GM18502 (cell line): ENCODE results near the gene MAFG.

Source experiments
- ATAC-seq: cut with Tn5 transposase; IDR thresholded peaks from one replicate; pipeline ENCODE4 v1.9.1; 2021; ENCODE audit warnings: mild to moderate bottlenecking; ENCODE audit not compliant: unreplicated experiment, poor library complexity

The MAFG gene

DNA sequence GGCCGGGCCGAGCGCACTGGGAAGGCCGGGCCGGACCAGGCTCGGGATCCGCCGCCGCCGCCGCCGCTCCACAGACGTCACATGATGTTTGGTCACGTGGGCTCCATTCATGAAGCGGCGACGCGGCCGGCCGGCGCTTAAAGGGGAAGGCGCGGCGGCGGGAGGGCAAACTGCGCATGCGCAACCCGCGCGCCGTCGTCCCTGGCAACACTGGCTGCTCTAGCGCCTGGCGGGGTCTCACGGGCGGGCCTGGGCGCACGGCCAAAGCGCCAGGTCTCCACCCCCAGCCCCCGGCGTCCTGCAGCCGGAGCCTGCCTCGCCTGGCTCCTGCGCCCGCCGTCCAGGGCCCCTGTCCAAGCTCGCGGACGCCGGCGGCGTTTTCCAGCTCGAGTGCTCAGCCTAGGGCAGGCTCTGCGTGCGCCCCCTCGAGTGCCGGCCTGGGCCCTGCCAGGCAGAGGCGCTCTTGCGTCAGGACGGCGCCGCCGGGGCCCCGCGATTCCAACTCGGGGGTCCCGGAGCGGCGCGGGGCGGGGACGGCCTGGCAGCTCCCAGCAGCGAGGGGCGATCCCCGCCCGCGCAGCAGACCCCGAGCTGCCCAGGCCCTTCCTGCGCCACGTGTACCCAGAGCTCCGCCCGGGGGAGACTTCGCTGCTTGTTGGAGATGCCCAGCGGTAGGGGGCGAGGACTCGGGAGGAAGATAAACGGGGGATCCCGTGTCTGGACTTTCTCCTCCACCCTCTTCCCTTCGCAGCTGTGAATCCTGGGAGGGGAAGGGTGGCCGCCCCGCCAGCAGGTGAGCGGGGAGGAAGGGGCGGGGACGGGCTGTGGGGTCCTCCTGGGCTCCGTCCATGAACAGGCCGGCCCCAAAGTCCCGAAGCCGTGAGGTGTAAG, at the start of gene MAFG:
Gene MAFG, minus strand, starts transcription at position 83 of the 891 bp plus-strand sequence. CDS start 4,550 bp downstream, outside the sequence.
- ATAC-seq: peak; percentile 58

GRCh38 chr17:81976332-81977210, 49.0 kb upstream of the MAFG start:
- peak; percentile 11 for ATAC-seq

DNA sequence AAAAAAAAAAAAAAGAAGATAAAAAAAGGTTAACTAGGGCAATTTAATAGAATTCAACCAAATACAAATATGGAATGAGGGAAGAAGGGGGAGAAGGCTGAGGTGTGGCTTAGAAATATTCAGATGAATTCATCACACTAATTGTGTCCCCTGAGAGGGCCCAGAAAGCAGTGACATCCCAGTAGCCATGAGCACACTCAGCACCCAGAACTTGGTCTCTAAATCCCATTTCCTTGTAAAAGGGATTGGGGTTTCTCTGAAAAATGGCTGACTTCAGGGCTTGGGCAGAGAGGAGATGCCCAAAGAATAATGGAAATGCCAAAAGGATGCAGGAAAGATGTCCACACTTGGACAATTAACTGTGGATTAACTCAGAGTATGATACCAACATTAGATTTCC, 45.9 kb upstream of the MAFG start:
- ATAC-seq: no peak

- ATAC-seq: no peak
Observed at GRCh38 chr17:81968850-81969812, 41.6 kb upstream of the MAFG start.

- no peak for ATAC-seq
Observed at GRCh38 chr17:81968396-81968745, 40.8 kb upstream of the MAFG start.

DNA sequence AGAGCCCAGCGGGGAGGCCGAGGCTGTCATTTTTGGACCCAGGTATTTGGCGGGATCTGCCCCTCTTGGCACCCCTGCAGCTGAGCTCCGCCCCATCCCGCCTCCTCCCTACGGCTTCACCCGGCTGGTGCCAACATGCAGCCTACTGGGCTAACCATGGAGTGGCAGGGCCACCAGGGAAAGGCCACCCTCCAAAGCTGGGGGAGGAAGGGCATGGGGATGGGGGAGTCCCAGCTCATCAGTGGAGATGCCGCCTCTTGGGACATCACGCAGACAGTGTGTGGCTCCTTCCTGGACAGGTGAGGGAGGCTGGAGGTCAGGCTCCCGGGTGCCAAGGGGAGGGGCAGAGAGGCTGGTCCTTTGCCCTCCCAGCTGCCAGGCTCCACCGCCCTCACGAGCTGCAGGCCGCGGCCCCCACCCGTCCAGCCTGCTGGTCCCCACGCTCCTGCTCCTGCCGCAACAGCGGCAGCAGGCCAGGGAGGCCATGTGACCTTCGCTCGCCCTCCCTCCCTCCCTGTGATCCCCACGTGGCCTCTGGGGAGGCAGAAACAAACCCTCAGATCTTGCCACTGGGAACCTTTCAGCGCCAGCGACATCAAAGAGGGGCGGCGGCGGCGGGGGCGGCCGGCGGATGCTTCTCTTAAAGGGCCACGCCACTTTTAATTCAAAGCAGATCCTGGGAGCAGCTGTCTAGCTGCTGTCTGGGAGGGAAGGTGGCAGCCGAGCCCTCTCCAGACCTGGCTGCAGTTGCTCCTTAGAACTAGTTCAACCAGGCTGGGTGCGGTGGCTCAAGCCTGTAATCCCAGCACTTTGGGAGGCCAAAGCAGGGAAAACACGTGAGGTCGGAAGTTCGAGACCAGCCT, 40.2 kb upstream of the MAFG start:
- ATAC-seq: no peak

GRCh38 chr17:81967244-81967532, 39.7 kb upstream of the MAFG start:
- no peak for ATAC-seq

GRCh38 chr17:81966343-81967243, 39.1 kb upstream of the MAFG start:
- no peak for ATAC-seq

DNA sequence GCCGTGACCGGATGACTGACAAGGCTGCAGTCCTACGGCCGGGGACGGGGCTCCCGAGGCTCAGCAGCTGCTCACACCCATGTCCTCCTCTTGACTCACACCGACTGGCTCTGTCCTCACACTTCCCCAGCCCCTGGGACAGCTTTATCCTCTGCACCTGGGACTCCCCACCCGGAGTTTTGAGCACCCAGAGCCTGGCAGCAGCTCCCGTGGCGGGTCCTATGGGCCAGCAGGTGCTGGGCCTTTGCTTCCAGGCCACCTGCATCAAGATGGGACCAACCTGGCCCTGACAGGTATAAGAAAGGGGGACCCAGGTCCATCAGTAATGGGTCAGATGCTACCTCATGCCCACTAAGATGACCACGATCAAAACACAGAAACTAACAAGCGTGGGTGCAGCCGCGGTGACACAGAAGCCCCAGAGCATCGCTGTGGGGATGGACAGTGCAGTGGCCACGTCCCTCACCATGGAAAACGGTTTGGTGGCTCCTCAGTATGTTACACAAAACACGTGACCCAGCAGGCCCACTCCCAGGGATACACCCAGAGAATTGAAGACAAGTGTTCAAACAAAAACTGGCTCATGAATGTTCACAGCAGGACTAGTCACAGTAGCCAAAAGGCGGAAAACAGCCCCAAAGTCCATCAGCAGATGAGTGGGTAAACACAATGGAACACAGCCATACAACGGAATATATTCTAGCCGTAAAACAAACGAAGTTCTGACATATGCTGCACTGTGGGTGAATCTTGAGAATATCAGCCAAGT, 36.7 kb upstream of the MAFG start:
- ATAC-seq: no peak

GRCh38 chr17:81962499-81963441, 35.2 kb upstream of the MAFG start:
- ATAC-seq: no peak

GRCh38 chr17:81961521-81962498, 34.3 kb upstream of the MAFG start:
- no peak for ATAC-seq

DNA sequence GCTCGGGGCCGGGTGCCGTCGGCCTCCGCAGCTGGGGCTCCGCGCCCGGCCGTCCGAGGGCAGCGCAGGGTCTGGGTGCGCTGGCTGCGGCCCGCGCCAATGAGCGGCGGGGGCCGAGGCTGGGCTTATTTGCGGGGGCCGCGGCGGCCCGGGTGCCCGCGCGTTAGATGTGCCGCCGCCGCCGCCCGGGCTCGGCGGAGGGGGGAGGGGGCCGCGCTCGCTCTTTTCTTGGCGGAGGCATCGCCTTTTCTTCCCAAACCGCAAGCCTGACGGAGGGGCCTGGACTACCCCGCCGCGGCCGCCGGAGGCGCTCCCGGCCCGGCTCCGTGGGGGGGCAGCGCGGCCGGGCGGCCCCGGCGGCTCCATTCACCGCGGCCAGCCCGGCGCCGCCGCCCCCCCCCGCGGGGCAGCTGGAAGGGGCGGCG, 33.6 kb upstream of the MAFG start, which contains the start of gene NOTUM:
Gene NOTUM, minus strand, starts transcription at position 101 of the 425 bp plus-strand sequence. CDS start 278 bp downstream, outside the sequence.
- no peak for ATAC-seq

DNA sequence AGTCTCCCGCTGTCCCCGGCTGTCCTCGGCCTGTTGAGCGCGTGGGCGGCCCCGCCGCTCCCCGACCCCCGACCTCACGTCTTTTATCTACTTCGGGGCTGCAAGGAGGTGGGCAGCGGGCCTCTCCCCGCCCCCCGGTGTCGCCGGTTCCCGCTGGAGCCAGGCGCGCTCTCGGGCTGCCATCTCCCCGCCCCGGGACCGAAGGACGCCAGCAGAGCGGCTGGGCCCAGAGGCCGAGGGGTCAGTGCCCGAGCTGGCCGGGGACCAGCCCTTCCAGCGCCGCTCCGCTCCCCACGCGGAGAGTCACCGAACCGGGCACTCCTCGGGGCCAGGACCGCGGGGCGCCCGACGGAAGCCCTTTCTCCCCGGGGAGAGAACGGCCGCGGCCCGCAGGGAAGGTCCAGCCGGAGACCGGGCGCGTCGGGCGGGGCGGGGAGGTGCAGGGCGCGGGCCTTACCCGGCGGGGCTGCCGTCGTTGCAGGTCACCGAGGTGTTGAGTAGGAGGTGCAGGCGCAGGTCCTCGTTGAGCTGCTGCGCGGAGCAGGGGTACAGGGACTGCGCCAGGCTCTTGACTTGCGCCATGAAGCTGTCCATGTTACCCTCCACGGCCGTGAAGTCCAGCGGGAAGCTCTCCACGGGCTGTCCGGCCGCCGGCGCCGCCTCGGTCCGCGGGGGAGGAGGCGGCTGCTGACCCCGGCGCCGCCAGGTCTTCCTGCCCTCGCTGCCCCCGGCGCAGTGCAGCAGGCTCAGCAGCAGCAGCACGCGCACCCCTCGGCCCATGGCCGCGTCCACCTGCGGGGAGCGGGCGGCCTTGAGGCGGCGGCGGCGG, 32.8 kb upstream of the MAFG start:
- ATAC-seq: no peak

GRCh38 chr17:81959362-81960129, 32.0 kb upstream of the MAFG start:
- peak; percentile 68 for ATAC-seq
